Fibroblast of pulmonary artery (primary cell): ENCODE data around the gene TGFB3.

Experiments used
- DNase-seq: peaks from one replicate; pipeline ENCODE4 v3.0.0-alpha.2; 2010; ENCODE audit warnings: low read depth
- H3K4me3 ChIP-seq: replicated peaks from 2 replicates; pipeline ENCODE4 v1.5.1; 2011; ENCODE audit warnings: low read depth, mild to moderate bottlenecking, control low read depth, low read length, moderate library complexity
- CTCF ChIP-seq: IDR thresholded peaks from 2 replicates; pipeline ENCODE4 v1.5.1; 2011; ENCODE audit warnings: mild to moderate bottlenecking, control low read depth, low read length, inconsistent platforms; ENCODE audit errors: missing control alignments

The TGFB3 gene

GRCh38 chr14:75999511-76000190 is 17.9 kb upstream of the TGFB3 start:
- no peak for DNase-seq
- TF ChIP-seq CTCF = no peak
- H3K4me3 ChIP-seq = no peak overlapping the region

GRCh38 chr14:75996488-75996887 is 14.7 kb upstream of the TGFB3 start:
- no peak overlapping the region for H3K4me3 ChIP-seq
- DNase-seq = no peak
- TF ChIP-seq CTCF = no peak

- TF ChIP-seq CTCF = no peak
Measured at GRCh38 chr14:75995372-75996041, 13.7 kb upstream of the TGFB3 start.

GRCh38 chr14:75993567-75994041 is 11.8 kb upstream of the TGFB3 start:
- DNase-seq = no peak
- H3K4me3 ChIP-seq = no peak overlapping the region
- TF ChIP-seq CTCF = no peak

More at GRCh38 chr14:75995372-75996041, 13.7 kb upstream of the TGFB3 start:
- peak; percentile 76 for DNase-seq
- H3K4me3 ChIP-seq = no peak overlapping the region

- no peak overlapping the region for H3K4me3 ChIP-seq
- TF ChIP-seq CTCF = no peak
- no peak for DNase-seq
Measured at GRCh38 chr14:75991753-75992152, 10.0 kb upstream of the TGFB3 start.

- TF ChIP-seq CTCF = no peak
- H3K4me3 ChIP-seq = no peak overlapping the region
- DNase-seq = no peak
Measured at GRCh38 chr14:75990297-75990696, 8.5 kb upstream of the TGFB3 start.
